ENCODE measurements around the gene QSER1.

GRCh38 chr11:32939866-32940265, 47.3 kb downstream of the QSER1 start:
- TF ChIP-seq CTCF (IDR thresholded peaks at IDR 0.05; ENCODE audit: low read depth, low read length, poor library complexity, severe bottlenecking) (no peak), EZH2phosphoT487 (IDR thresholded peaks at IDR 0.05; ENCODE audit: borderline replicate concordance, low read length) (no peak)
